BLaER1 treated with 17β-estradiol and CSF1 and Interleukin-3, amounts not matched to agents 10 nM and 100 nM (cell line): ENCODE measurements around the gene LYPD3.
"Not testable (repeated sequence)": the region's sequence is repeated elsewhere in the genome, so short reads cannot be mapped to it uniquely, and the experiment has no call there.

Source experiments
- H3K27ac ChIP-seq, 11 experiments: shearing (Covaris generic); formaldehyde crosslinking; 2 replicates each; pipeline ENCODE4 v1.8.1; 2022
- H3K27me3 ChIP-seq, 11 experiments: shearing (Covaris generic); formaldehyde crosslinking; 2 replicates each; pipeline ENCODE4 v1.8.1; 2022
- H3K36me3 ChIP-seq, 11 experiments: shearing (Covaris generic); formaldehyde crosslinking; 2 replicates each; pipeline ENCODE4 v1.8.1; 2022
- H3K4me1 ChIP-seq, 10 experiments: shearing (Covaris generic); formaldehyde crosslinking; 2 replicates each; pipeline ENCODE4 v1.8.1; 2022
- H3K4me2 ChIP-seq, 11 experiments: shearing (Covaris generic); formaldehyde crosslinking; 2 replicates each; pipeline ENCODE4 v1.8.1; 2022
- H3K4me3 ChIP-seq, 10 experiments: shearing (Covaris generic); formaldehyde crosslinking; 2 replicates each; pipeline ENCODE4 v1.8.1; 2022
- H3K9ac ChIP-seq, 11 experiments: shearing (Covaris generic); formaldehyde crosslinking; 2 replicates each; pipeline ENCODE4 v1.8.1; 2022
- H3K9me3 ChIP-seq, 11 experiments: shearing (Covaris generic); formaldehyde crosslinking; replicated peaks in 1 of 11; 2 replicates each; pipeline ENCODE4 v1.8.1; 2022
- H4K20me1 ChIP-seq, 11 experiments: shearing (Covaris generic); formaldehyde crosslinking; 2 replicates each; pipeline ENCODE4 v1.8.1; 2022
- Cebpa-rat ChIP-seq, 11 experiments: shearing (Covaris generic); IDR thresholded peaks; 2 replicates each; pipeline ENCODE4 v1.8.1; 2022

LYPD3 gene

GRCh38 chr19:43450545-43450997 lies 14.8 kb downstream of the LYPD3 start:
- Histone ChIP-seq H3K27ac (peak overlapping the region in 6 of 11 experiments; percentile 10 to 54 (median 30); a peak in 7 of 22 replicates), H3K36me3 (no peaks in the 10 kb centered on the region), H3K9me3 (peaks cover 0 to 11% (median 0%) of the 10 kb centered on the region in 11 experiments; a peak in 4 of 22 replicates), H3K4me2 (peak overlapping the region in 8 of 11 experiments; percentile 21 to 88 (median 56); a peak in 15 of 22 replicates), H3K27me3 (no peaks in the 10 kb centered on the region), H3K4me1 (peaks cover 4 to 79% (median 41%) of the 10 kb centered on the region in 10 experiments), H3K9ac (peak overlapping the region in 4 of 11 experiments; percentile 1 to 29 (median 18); a peak in 3 of 22 replicates), H3K4me3 (no peak overlapping the region), H4K20me1 (no peaks in the 10 kb centered on the region)
- no peak for TF ChIP-seq Cebpa-rat (IDR thresholded peaks at IDR 0.05)

GRCh38 chr19:43447655-43448054 lies 17.8 kb downstream of the LYPD3 start:
- no peaks in the 10 kb centered on the region for H4K20me1 ChIP-seq
- H3K9me3 ChIP-seq = peaks cover 0 to 8% (median 0%) of the 10 kb centered on the region in 11 experiments; a peak in 4 of 22 replicates
- no peaks in the 10 kb centered on the region for H3K27me3 ChIP-seq
- H3K4me2 ChIP-seq = no peak overlapping the region
- H3K4me1 ChIP-seq = peaks cover 0 to 67% (median 36%) of the 10 kb centered on the region in 10 experiments; a peak in 18 of 20 replicates
- no peak for TF ChIP-seq Cebpa-rat (IDR thresholded peaks at IDR 0.05)
- no peak overlapping the region for H3K9ac ChIP-seq
- H3K27ac ChIP-seq = peak overlapping the region in 1 of 11 experiments; percentile 24; a peak in 1 of 22 replicates
- H3K4me3 ChIP-seq = no peak overlapping the region
- no peaks in the 10 kb centered on the region for H3K36me3 ChIP-seq

- TF ChIP-seq Cebpa-rat (IDR thresholded peaks at IDR 0.05) = no peak
- Histone ChIP-seq H3K9me3 (peaks cover 0 to 7% (median 0%) of the 10 kb centered on the region in 11 experiments; a peak in 4 of 22 replicates), H4K20me1 (no peaks in the 10 kb centered on the region), H3K9ac (no peak overlapping the region), H3K4me3 (no peak overlapping the region), H3K27ac (peak overlapping the region in 1 of 11 experiments; percentile 24; a peak in 1 of 22 replicates), H3K36me3 (no peaks in the 10 kb centered on the region), H3K27me3 (no peaks in the 10 kb centered on the region), H3K4me2 (peak overlapping the region in 2 of 11 experiments; percentile 7 to 31; a peak in 1 of 22 replicates), H3K4me1 (peaks cover 0 to 60% (median 33%) of the 10 kb centered on the region in 10 experiments; a peak in 18 of 20 replicates)
Measured at GRCh38 chr19:43446746-43447489, 18.5 kb downstream of the LYPD3 start.

- no peaks in the 10 kb centered on the region for H3K9me3 ChIP-seq
- H3K4me2 ChIP-seq = peak overlapping the region in 5 of 11 experiments; percentile 26 to 49 (median 37); a peak in 8 of 22 replicates
- peaks cover 2 to 59% (median 28%) of the 10 kb centered on the region in 10 experiments; a peak in 18 of 20 replicates for H3K4me1 ChIP-seq
- TF ChIP-seq Cebpa-rat (IDR thresholded peaks at IDR 0.05) = no peak
- no peaks in the 10 kb centered on the region for H4K20me1 ChIP-seq
- no peaks in the 10 kb centered on the region for H3K27me3 ChIP-seq
- no peak overlapping the region for H3K4me3 ChIP-seq
- no peaks in the 10 kb centered on the region for H3K36me3 ChIP-seq
- 0 out of 22 replicates have a peak overlapping the region, but pooled peaks of 1 of the 11 experiments have one; percentile 15 for H3K27ac ChIP-seq
- no peak overlapping the region for H3K9ac ChIP-seq
Measured at GRCh38 chr19:43445426-43445825, 20.0 kb downstream of the LYPD3 start.

- no peak for TF ChIP-seq Cebpa-rat (IDR thresholded peaks at IDR 0.05)
- Histone ChIP-seq H3K27me3 (no peaks in the 10 kb centered on the region), H3K4me1 (peaks cover 9 to 59% (median 27%) of the 10 kb centered on the region in 10 experiments), H3K4me2 (peak overlapping the region in 7 of 11 experiments; percentile 2 to 49 (median 33); a peak in 10 of 22 replicates), H3K4me3 (no peak overlapping the region), H3K9ac (no peak overlapping the region), H3K27ac (no peak overlapping the region; a peak in 1 of 22 replicates), H3K9me3 (0 out of 22 replicates have a peak, but pooled peaks cover 0 to under 1% (median 0%) of the 10 kb centered on the region in 11 experiments), H3K36me3 (no peaks in the 10 kb centered on the region), H4K20me1 (no peaks in the 10 kb centered on the region)
Measured at GRCh38 chr19:43444531-43445287, 20.7 kb downstream of the LYPD3 start.

GRCh38 chr19:43444091-43444490 lies 21.3 kb downstream of the LYPD3 start:
- not testable (repeated sequence) for H3K36me3 ChIP-seq, H3K9ac ChIP-seq, H3K4me2 ChIP-seq, H3K4me3 ChIP-seq, H3K27me3 ChIP-seq, H3K9me3 ChIP-seq, H4K20me1 ChIP-seq, H3K27ac ChIP-seq
- peaks cover 13 to 58% (median 29%) of the 10 kb centered on the region in 10 experiments for H3K4me1 ChIP-seq

GRCh38 chr19:43441716-43442115 lies 23.7 kb downstream of the LYPD3 start:
- TF ChIP-seq Cebpa-rat (IDR thresholded peaks at IDR 0.05) = no peak
- Histone ChIP-seq H3K9ac (no peak overlapping the region), H4K20me1 (no peaks in the 10 kb centered on the region), H3K36me3 (no peaks in the 10 kb centered on the region), H3K4me1 (peaks cover 33 to 65% (median 46%) of the 10 kb centered on the region in 10 experiments), H3K9me3 (peaks cover 0 to 15% (median 9%) of the 10 kb centered on the region in 11 experiments; a peak in 10 of 22 replicates), H3K4me2 (peak overlapping the region in 1 of 11 experiments; percentile 6; a peak in 1 of 22 replicates), H3K4me3 (no peak overlapping the region), H3K27ac (peak overlapping the region in 2 of 11 experiments; percentile 96 to 97; a peak in 3 of 22 replicates), H3K27me3 (no peaks in the 10 kb centered on the region)

- Histone ChIP-seq H3K27ac (peak overlapping the region in 10 of 11 experiments; percentile 49 to 97 (median 85); a peak in 19 of 22 replicates), H3K4me1 (peaks cover 26 to 63% (median 43%) of the 10 kb centered on the region in 10 experiments), H3K27me3 (no peaks in the 10 kb centered on the region), H3K4me3 (no peak overlapping the region), H4K20me1 (no peaks in the 10 kb centered on the region), H3K9me3 (peaks cover 0 to 29% (median 20%) of the 10 kb centered on the region in 11 experiments; a peak in 14 of 22 replicates), H3K4me2 (peak overlapping the region; percentile 46 to 89 (median 74)), H3K36me3 (no peaks in the 10 kb centered on the region), H3K9ac (peak overlapping the region in 8 of 11 experiments; percentile 9 to 73 (median 62); a peak in 15 of 22 replicates)
- no peak for TF ChIP-seq Cebpa-rat (IDR thresholded peaks at IDR 0.05)
Measured at GRCh38 chr19:43439709-43440063, 25.7 kb downstream of the LYPD3 start.
